HG03469 (cell line): Measurements from ENCODE around the gene CAPSL.
"Not testable (repeated sequence)": the region's sequence is repeated elsewhere in the genome, so short reads cannot be mapped to it uniquely, and the experiment has no call there.

ENCODE experiments used
- ATAC-seq: cut with Tn5 transposase; IDR thresholded peaks from one replicate; pipeline ENCODE4 v1.9.1; 2021; ENCODE audit warnings: mild to moderate bottlenecking, moderate library complexity, moderate number of reproducible peaks; ENCODE audit not compliant: unreplicated experiment

Gene CAPSL

DNA sequence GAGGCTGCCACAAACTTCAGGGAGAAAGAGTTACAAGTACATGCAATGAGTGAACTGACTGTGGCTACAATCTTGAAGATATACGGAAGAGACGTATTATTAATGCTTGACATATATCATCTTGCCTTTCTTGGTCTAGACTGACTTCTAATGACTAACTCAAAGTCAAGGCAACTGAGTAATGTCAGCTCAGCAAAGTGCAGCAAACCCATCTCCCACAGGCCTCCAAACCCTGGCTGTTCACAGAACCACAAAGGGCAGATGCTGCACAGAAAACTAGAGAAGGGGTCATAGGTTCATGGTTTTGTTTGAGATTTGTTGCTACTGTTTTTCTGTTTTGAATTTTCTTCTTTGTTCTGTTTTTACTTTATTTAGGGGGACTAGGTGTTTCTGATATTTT, 60.8 kb downstream of the CAPSL start:
- no peak for ATAC-seq

DNA sequence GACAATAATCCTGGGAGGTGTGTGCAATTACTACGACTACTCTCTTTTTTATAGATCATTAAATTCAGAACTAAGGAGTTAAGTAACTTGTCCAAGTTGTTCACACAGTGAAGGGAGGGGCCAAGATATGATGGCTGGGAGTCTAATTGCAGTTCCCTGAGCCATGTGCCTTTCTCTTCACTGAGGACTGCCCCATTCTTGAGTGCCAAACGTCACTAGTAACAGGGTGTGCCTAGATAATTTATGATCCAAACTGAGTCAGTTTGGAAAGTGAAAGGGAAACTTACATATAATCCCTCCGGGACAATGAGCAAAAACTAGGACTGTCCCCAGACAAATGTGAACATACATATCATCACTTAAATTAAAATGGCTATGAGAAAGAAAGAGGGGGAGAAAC, 61.5 kb downstream of the CAPSL start:
- no peak for ATAC-seq

DNA sequence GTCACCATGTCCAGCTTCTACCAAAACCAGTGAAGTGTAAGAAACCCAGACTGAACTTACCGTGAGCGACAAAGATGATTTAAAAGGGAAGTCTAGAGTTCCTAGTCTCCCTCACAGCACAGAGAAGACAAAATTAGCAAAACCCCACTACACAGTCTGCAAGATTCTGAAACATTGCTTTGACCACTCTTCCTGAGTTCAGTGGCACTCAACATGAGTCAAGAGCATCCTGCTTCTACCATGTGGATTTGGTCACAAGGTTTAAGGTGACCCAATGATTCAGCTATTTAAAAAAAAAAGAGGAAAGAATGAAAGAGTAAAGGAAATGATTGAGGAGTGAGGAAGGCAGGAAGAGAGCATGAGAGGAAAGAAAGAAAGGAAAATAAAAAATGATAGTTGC, 62.0 kb downstream of the CAPSL start:
- ATAC-seq: no peak

DNA sequence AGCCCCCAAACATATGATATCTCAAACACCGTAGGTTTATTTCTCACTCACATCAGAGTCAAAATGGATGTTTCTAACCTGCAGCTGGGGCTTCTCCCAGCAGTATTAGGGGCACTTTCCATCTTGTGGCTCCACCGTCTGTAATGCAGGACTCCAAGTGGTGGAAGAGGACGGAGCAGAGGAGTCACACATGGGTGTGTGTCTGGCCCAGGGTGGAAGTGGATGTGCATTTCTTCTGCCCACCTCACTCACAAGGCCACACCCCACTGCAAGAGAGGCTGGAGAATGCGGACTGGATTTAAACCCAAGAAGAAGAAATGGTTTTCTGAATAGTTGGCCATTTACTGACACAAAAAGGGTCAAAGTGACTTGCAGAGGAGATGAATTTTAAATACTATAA, 67.8 kb downstream of the CAPSL start:
- no peak for ATAC-seq

DNA sequence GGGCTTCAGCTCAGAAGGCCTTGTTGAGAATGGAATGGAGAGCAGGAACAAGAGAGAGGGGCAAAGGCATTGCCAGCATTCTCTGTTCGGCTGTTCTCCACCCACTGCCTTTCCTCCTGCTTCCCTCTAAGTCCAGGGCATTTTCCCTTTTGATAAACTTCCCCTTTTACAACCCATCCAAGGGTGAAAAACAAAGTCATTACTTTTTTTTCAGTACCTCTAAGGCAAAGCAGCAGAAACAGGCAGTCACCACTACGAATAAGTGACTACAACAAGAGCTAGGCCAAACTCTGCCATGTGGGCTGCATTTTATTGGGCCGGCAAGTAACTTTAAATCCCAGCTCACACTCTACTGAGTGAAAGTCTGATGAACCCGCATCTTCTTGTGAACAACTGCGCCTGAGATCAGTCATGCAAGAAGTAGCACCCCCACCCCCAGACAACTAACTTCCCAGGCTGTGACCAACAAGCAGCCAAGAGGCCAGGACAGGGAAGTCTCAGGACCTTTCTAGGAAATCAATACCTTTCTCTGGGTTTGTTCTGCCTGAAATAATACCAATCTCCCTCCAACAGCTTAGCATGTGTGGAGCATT, 68.6 kb downstream of the CAPSL start:
- no peak for ATAC-seq

DNA sequence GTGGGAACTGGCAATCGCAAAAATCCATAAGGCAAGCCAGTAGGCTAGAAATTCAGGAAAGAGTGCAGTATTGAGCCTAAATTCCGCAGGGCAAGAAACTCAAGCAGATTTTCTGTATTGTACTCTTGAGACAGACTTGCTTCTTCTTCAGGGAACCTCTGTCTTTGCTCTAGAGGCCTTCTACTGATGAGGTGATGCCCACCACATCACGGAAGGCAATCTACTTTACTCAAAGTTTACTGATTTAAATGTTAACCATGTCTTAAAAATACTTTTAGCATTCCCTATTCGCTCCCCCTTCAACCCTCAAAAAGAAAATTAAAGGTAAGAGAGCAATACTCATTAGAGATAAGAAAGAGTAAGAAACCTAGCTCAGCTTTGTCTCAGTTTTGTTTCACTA, 70.4 kb downstream of the CAPSL start:
- no peak for ATAC-seq

DNA sequence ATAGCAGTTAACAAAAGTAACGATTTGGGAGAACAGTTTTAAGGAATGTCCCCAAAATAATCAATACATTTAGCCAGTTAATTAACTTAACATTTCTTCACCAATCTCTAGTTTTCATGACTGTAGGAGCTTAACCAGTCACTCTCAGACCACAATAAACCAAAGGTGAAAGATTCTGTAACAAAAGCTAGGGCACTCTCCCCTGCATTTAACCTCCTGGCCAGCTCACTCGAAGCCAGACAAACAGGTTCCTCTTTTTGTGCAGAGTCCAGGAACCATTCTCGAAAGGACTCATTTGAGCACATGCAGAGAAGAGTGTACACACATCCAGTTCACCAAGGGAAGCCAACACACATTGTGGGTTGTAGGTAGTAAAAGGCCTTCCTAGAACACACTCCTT, 75.3 kb downstream of the CAPSL start:
- ATAC-seq: no peak

DNA sequence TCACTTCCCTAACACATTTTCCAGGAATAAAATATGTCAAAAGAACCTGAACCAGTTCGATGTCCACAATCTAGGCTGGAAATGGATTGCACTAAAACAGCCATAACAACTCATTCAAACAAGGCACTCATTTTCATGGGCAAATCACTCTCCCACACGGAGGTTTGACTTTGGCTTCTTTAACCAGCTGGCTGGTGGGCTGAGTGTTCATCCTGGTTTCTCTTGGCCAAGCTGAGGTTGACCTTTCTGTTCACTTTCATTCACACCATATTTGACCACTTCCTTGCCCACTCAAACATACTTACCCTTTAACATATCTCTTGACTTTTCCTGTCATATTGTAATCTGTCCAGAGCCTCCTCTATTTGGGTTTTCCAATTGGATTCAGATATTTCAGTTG, 76.3 kb downstream of the CAPSL start:
- ATAC-seq: no peak

DNA sequence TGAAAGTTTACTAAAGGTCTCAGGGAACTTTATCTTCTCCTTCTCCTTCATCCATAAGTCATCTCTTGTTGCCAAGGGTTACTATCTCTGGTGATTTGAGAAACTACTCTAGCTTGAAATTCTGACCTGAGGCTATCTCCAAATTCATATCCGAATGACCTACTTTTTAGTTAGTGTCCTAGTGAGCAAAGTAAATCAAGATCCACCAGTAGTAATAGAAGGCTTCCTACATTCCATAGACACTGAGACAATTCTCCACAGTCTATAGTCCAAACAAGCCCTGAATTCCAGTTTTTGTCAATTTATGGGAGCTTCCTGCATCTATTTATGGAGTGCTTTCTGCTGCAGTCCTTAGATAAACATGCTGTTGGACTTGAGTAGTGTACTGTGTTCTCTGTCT, 76.7 kb downstream of the CAPSL start:
- ATAC-seq: no peak

DNA sequence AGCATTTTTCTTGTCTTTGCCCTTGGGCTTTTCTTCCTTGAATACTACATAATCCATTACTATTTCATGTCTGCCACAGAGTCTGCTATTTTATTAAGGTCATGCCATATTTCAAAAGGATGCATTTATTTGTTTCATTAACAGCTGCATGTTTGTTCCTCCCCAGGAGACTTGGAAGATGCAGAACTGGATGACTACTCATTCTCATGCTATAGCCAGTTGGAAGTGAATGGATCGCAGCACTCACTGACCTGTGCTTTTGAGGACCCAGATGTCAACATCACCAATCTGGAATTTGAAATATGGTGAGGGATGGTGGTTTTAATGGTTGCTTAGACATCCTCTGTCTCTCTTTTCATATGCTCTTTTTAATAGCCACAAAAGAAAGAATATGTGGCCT, 77.7 kb downstream of the CAPSL start:
- no peak for ATAC-seq

DNA sequence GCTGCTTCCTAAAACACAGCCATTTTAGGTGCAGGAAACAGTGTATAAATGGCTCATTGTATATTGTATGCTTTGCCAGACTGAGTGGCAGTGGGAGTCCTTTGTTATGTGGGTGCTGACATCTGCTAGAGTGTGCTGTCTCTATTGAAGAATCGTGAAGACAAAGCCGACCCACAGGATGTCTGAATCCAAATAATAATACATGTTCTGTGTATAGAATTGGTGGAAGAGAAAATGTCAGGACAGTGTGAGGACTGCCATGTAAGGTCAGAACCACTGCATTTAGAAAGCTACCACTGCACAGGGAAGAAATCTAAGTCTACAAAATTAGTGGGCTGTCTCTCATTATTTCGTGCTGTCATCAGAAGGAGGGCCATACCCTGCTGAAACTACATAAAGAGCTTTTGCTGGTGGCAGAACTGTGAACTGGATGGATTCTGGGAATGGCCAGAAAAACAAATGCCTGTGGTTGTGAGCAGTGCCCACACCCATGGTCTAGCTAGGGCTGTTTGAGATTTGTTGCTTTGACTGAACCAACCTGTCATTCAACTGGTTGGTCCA, 79.2 kb downstream of the CAPSL start:
- no peak for ATAC-seq

DNA sequence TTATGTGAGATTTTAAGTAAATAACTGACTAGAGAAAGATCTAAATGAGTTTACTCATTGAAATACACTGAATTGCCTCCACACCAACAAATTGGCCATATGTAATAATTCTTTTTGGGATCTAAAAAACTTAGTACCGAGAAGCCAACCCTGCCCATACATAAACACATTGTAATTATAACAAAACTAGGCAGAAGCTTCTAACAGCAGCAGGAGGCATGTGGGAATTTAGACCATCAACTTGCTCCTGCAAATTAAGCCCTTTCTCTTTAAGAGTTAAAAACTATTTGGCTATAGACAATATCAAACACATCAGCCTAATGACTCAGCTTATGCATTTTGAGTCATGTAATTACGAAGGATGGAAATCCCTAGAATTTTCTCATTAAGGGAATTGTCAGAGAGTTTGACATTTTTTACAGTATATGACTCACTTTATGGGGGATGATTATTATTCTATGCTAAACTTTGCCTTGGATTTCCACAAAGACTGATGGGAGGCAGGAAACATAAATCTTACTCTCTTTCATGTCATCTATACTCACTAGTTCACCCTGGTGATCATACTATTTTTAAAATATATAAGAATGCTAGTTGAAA, 80.7 kb downstream of the CAPSL start:
- ATAC-seq: no peak

DNA sequence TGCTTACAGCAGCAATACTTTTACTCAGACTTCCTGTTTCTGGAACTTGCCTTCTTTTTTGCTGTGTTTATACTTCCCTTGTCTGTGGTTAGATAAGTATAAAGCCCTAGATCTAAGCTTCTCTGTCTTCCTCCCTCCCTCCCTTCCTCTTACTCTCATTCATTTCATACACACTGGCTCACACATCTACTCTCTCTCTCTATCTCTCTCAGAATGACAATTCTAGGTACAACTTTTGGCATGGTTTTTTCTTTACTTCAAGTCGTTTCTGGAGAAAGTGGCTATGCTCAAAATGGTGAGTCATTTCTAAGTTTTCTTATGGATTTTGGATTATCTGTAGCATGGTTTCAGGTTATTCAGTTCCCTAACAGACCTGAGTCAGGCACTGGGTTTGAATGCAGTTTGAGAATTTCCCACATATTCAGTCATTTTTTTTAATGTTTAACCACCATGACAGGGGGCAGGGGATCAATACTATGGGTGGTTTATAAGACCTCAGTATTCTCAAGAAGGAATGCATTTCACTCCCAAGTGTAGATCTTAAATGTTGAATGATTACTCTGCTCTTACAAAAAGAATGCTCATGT, 81.6 kb downstream of the CAPSL start, which contains the start of gene IL7R:
Gene IL7R, plus strand, starts transcription at position 127 of the 587 bp plus-strand sequence. Its CDS starts 87 bp downstream, at position 214.
- ATAC-seq: peak; percentile 40

DNA sequence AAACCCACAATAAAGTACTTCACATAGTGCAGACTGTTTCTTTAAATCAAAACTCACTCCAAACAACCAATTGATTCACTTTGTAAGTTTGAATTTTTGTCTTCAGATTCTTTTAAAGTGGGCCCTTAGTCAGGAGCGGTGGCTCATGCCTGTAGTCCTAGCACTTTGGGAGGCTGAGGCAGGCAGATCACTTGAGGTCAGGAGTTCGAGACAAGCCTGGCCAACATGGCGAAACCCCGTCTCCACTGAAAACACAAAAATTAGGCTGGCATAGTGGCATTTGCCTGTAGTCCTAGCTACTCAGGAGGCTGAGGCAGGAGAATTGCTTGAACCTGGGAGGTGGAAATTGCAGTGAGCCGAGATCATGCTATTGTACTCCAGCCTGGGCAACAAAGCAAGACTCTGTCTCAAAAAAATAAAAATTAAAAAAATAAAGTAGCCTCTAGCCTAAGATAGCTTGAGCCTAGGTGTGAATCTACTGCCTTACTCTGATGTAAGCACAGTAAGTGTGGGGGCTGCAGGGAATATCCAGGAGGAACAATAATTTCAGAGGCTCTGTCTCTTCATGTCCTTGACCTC, 82.1 kb downstream of the CAPSL start:
- not testable (repeated sequence) for ATAC-seq

DNA sequence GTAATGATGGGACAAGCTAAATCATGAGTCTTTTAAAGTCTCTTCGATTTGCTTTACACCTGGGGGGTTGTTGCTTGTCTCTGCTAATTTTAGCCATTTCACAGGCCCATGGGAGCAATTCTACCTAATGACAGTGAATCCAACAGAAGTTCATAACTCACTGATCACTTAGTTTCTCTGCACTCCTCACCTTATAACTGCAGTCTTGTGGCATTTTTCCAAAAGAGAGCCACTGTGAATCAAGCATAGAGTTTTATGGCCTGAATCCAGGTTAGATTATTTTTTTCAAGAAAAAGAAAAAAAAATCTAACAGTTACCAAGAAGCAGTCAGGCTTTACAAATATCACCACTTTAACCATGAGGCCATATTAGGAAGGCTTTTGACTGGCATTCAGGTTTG, 83.2 kb downstream of the CAPSL start:
- ATAC-seq: no peak
